Ovary (tissue), 3 donors: ENCODE data around the gene TMUB2.

Experiments used
- CTCF ChIP-seq, 3 donors: fragments of 450-650 bp in 2 of 3; fragments of 200-600 bp in 1 of 3; IDR thresholded peaks; one replicate each; pipeline versions ENCODE4 v1.5.1 to v1.8.0; 2016 to 2022; ENCODE audit warnings: antibody characterized with exemption in 3 of 3, mild to moderate bottlenecking in 1 of 3
- EP300 ChIP-seq: sonication (generic); formaldehyde crosslinking; IDR thresholded peaks from one replicate; pipeline ENCODE4 v1.6.1; 2017; ENCODE audit warnings: antibody characterized with exemption
- POLR2A ChIP-seq: fragments of 450-650 bp; IDR thresholded peaks from one replicate; pipeline ENCODE4 v1.6.1; 2017; ENCODE audit warnings: antibody characterized with exemption, mild to moderate bottlenecking, moderate library complexity
- donor health status: DM: no; HTN: no; CAD: no.

DNA sequence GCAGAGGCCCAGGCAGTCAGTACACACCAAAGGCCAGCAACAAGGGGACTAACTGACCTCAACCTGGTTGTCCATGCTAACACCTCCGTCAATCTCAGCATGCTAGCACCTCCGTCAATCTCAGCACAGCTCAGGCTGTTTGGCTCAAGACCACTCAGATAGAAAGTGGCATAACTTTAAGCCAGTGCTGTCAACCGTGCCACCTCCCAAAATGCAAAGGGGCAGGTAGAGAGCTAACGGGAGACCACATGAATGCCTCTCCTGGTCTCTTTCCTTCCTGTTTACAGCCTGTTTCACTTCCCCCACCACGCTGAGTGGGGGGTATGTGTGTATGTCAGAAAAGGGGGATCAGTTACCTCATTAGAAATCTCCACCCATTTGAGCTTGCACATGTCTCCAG lies 29.4 kb downstream of the TMUB2 start:
- TF ChIP-seq CTCF (IDR thresholded peaks at IDR 0.05) (no peak), EP300 (no peak), POLR2A (no peak)
